ENCODE data around the gene CWC27.

- TF ChIP-seq GATA2 (IDR thresholded peaks at IDR 0.05; ENCODE audit: low read depth, low read length), result no peak
- no peak for TF ChIP-seq GATA3 (IDR thresholded peaks at IDR 0.05; ENCODE audit: low read depth, low read length)
These were observed 242.1 kb downstream of the CWC27 start for GRCh38 chr5:65010841-65011240.

Measured in SH-SY5Y (cell line).